GM12891 (cell line): ENCODE data around the gene IQCK.

Experiments
- DNase-seq: peaks from one replicate; pipeline ENCODE4 v3.0.0; 2011; ENCODE audit warnings: low spot score; ENCODE audit not compliant: insufficient read length
- FAIRE-seq: peaks from 2 replicates; lab custom pipeline; 2011; peaks lifted over from hg19 to GRCh38; lab: Jason Lieb, UNC
- PAX5 ChIP-seq: IDR thresholded peaks from 2 replicates; pipeline ENCODE4 v1.6.1; 2011; ENCODE audit warnings: low read length, moderate library complexity, mild to moderate bottlenecking; ENCODE audit not compliant: insufficient read depth, severe bottlenecking
- POLR2A ChIP-seq: IDR thresholded peaks from 2 replicates; pipeline ENCODE4 v1.6.1; 2011; ENCODE audit warnings: low read depth, low read length, control low read depth
- POLR2AphosphoS5 ChIP-seq: IDR thresholded peaks from 2 replicates; pipeline ENCODE4 v1.6.1; 2011; ENCODE audit warnings: low read depth, low read length, control low read depth
- POU2F2 ChIP-seq: IDR thresholded peaks from 2 replicates; pipeline ENCODE4 v1.6.1; 2011; ENCODE audit warnings: low read depth, mild to moderate bottlenecking, control low read depth, low read length, moderate library complexity
- SPI1 ChIP-seq: IDR thresholded peaks from 2 replicates; pipeline ENCODE4 v1.6.1; 2011; ENCODE audit warnings: low read depth, low read length, control low read depth
- TAF1 ChIP-seq: IDR thresholded peaks from 2 replicates; pipeline ENCODE4 v1.6.1; 2011; ENCODE audit warnings: low read depth, low read length, control low read depth

Gene IQCK

GRCh38 chr16:19697756-19698318, 20.2 kb upstream of the IQCK start:
- no peak for FAIRE-seq
- TF ChIP-seq POLR2AphosphoS5 (no peak), POU2F2 (no peak), POLR2A (no peak; the same call in 1 of the 2 replicates), TAF1 (no peak), PAX5 (no peak), SPI1 (no peak)

GRCh38 chr16:19698480-19699465, 19.3 kb upstream of the IQCK start:
- DNase-seq: no peak
- TF ChIP-seq POU2F2 (no peak), POLR2AphosphoS5 (no peak), TAF1 (no peak), PAX5 (no peak), POLR2A (no peak), SPI1 (no peak)
- no peak for FAIRE-seq

More at GRCh38 chr16:19697756-19698318, 20.2 kb upstream of the IQCK start:
- DNase-seq: no peak

GRCh38 chr16:19699472-19699871, 18.6 kb upstream of the IQCK start:
- FAIRE-seq (no peak), DNase-seq (no peak)
- no peak for TF ChIP-seq TAF1
- TF ChIP-seq PAX5: no peak
- no peak for TF ChIP-seq POU2F2
- no peak for TF ChIP-seq POLR2A
- TF ChIP-seq POLR2AphosphoS5: no peak
- no peak for TF ChIP-seq SPI1

- DNase-seq (no peak), FAIRE-seq (no peak)
- no peak for TF ChIP-seq POLR2A
- TF ChIP-seq SPI1: no peak
- no peak for TF ChIP-seq POU2F2
- TF ChIP-seq POLR2AphosphoS5: no peak
- TF ChIP-seq TAF1: no peak
- no peak for TF ChIP-seq PAX5
Observed at GRCh38 chr16:19700319-19700781, 17.7 kb upstream of the IQCK start.

GRCh38 chr16:19701091-19701490, 17.0 kb upstream of the IQCK start:
- DNase-seq: no peak
- FAIRE-seq: no peak
- TF ChIP-seq TAF1 (no peak), PAX5 (no peak), POLR2AphosphoS5 (no peak), POU2F2 (no peak), POLR2A (no peak), SPI1 (no peak)

- FAIRE-seq: no peak
- TF ChIP-seq TAF1 (no peak), POU2F2 (no peak), PAX5 (no peak), POLR2A (no peak), POLR2AphosphoS5 (no peak), SPI1 (no peak)
- DNase-seq: no peak
Observed at GRCh38 chr16:19703172-19703889, 14.7 kb upstream of the IQCK start.

GRCh38 chr16:19704321-19705145, 13.5 kb upstream of the IQCK start:
- TF ChIP-seq SPI1 (no peak), POLR2A (no peak), POU2F2 (no peak), POLR2AphosphoS5 (no peak), PAX5 (no peak), TAF1 (no peak)
- FAIRE-seq (no peak), DNase-seq (no peak)

- DNase-seq: no peak
- TF ChIP-seq PAX5 (no peak), POU2F2 (no peak), POLR2A (no peak), TAF1 (no peak), SPI1 (no peak), POLR2AphosphoS5 (no peak)
- FAIRE-seq: no peak
Observed at GRCh38 chr16:19705146-19705501, 12.9 kb upstream of the IQCK start.

- no peak for TF ChIP-seq TAF1
- TF ChIP-seq POU2F2: no peak
- TF ChIP-seq POLR2AphosphoS5: no peak
- no peak for TF ChIP-seq SPI1
- TF ChIP-seq POLR2A: no peak
- no peak for TF ChIP-seq PAX5
- DNase-seq: no peak
- FAIRE-seq: no peak
Observed at GRCh38 chr16:19705843-19706242, 12.2 kb upstream of the IQCK start.
